Testis (tissue), 3 donors: ENCODE results near the gene SYDE1. TPM values are rescaled to one million over a fixed set of nuclear protein-coding genes. Genes with fewer than 3 reads are reported as not detected.
A peak's percentile ranks its signal among the peaks of the same experiment; 100 is the strongest.

ENCODE experiments used
- DNase-seq: peaks from one replicate; pipeline ENCODE4 v3.0.0-alpha.2; 2019
- H3K27ac ChIP-seq, 2 donors: fragments of 200-600 bp; sonication (generic); one replicate each; pipeline ENCODE4 v1.5.1; 2019
- H3K27me3 ChIP-seq: fragments of 200-600 bp; sonication (generic); one replicate; pipeline ENCODE4 v1.5.1; 2019
- H3K36me3 ChIP-seq: fragments of 200-600 bp; sonication (generic); one replicate; pipeline ENCODE4 v1.5.1; 2017; ENCODE audit warnings: low read depth; ENCODE audit errors: missing control alignments
- H3K4me1 ChIP-seq: fragments of 200-600 bp; sonication (generic); one replicate; pipeline ENCODE4 v1.5.1; 2019
- H3K4me3 ChIP-seq, 2 donors: fragments of 200-600 bp; sonication (generic); one replicate each; pipeline ENCODE4 v1.5.1; 2017 to 2019
- H3K9me3 ChIP-seq: fragments of 200-600 bp; sonication (generic); one replicate; pipeline ENCODE4 v1.5.1; 2017
- CTCF ChIP-seq, 3 experiments: fragments of 450-650 bp in 2 of 3; fragments of 200-600 bp in 1 of 3; sonication (generic) in 1 of 3; IDR thresholded peaks; one replicate each; pipeline ENCODE4 v1.5.1; 2016 to 2019; ENCODE audit warnings: antibody characterized with exemption in 3 of 3, mild to moderate bottlenecking in 2 of 3, moderate library complexity in 1 of 3
- POLR2A ChIP-seq: fragments of 450-650 bp; IDR thresholded peaks from one replicate; pipeline ENCODE4 v1.6.1; 2017; ENCODE audit warnings: antibody characterized with exemption, mild to moderate bottlenecking, moderate library complexity
- WGBS, 2 donors: methylation state at CpG; one replicate each; pipeline ENCODE4 v1.1.5; 2018; 5-methylcytosine and 5-hydroxymethylcytosine counted together
- intact Hi-C: fragments of 100-400 bp; cut with DNase I; formaldehyde crosslinking; loops from one replicate; pipeline ENCODE4 v1.15.1; 2023; ENCODE audit warnings: low total_unique reads
- polyA plus RNA-seq: library from polyadenylated mRNA; stranded (reverse); fragments of 350-450 nt; fragmentation: Illumina TruSeq; extraction: RNeasy Lipid Tissue Mini Kit (QIAGEN cat#74804); gene quantifications from one replicate; pipeline ENCODE4 v1.2.3, GENCODE V29; 2014; ENCODE audit warnings: low read depth, low replicate concordance; ENCODE audit not compliant: insufficient read depth
- small RNA-seq, 2 donors: library from RNA; depleted of rRNA; stranded (forward); fragments of <200 nt; gene quantifications; one replicate each; pipeline ENCODE3, GENCODE V24; 2016
- total RNA-seq, 2 donors: library from RNA; depleted of rRNA; stranded (reverse); fragments of >200 nt; gene quantifications; one replicate each; pipeline ENCODE4 v1.2.3, GENCODE V29; 2016

SYDE1 gene
- total and polyA plus RNA-seq, 3 donors from 2014 or later: 6.7 to 12.3 (median 9.3) TPM

GRCh38 chr19:15161028-15161984 is 54.1 kb downstream of the SYDE1 start:
- Histone ChIP-seq H3K27me3 (no peaks in the 10 kb centered on the region), H3K36me3 (no peaks in the 10 kb centered on the region), H3K4me1 (no peaks in the 10 kb centered on the region), H3K27ac (no peak overlapping the region), H3K4me3 (peak overlapping the region in 1 of 2 donors; percentile 48), H3K9me3 (no peaks in the 10 kb centered on the region)
- intact Hi-C loops: no loop called here
- TF ChIP-seq POLR2A (no peak), CTCF (IDR thresholded peaks at IDR 0.05) (no peak)
- 48 to 85% methylated on average over 14 to 33 of the region's 42 CpGs for WGBS, 2 donors
- peak; percentile 35 for DNase-seq

Small RNA genes within 50 kb of the gene (small RNA-seq; reads per million reads assigned to genes)
- gene RNU6-782P: 0 reads per million in 2 donors

Other genes starting within 250 kb of the SYDE1 start
- under 1 TPM in 1 of 2 donors, not detected in 1; 0.06 TPM for gene OR7A17, start 221.3 kb upstream of the SYDE1 start, total RNA-seq
- gene OR7A17, start 221.3 kb upstream of the SYDE1 start, polyA plus RNA-seq: not detected
- not detected for gene OR7C2, start 165.9 kb upstream of the SYDE1 start, total RNA-seq
- gene OR7C2, start 165.9 kb upstream of the SYDE1 start, polyA plus RNA-seq: not detected
- gene SLC1A6, start 127.5 kb upstream of the SYDE1 start, total RNA-seq: 100 to 1,000 TPM; 335 to 336 TPM
- gene SLC1A6, start 127.5 kb upstream of the SYDE1 start, polyA plus RNA-seq: 78.6 TPM
- gene CASP14, start 57.9 kb upstream of the SYDE1 start, total RNA-seq: under 1 TPM; 0.12 to 0.16 TPM
- 0.21 TPM for gene CASP14, start 57.9 kb upstream of the SYDE1 start, polyA plus RNA-seq
- gene OR1I1, start 25.2 kb upstream of the SYDE1 start, total RNA-seq: not detected
- gene OR1I1, start 25.2 kb upstream of the SYDE1 start, polyA plus RNA-seq: not detected
- gene NOTCH3, start 93.6 kb downstream of the SYDE1 start, total RNA-seq: 10 to 100 TPM; 11.4 to 16.8 TPM
- 16.1 TPM for gene NOTCH3, start 93.6 kb downstream of the SYDE1 start, polyA plus RNA-seq
- 1 to 10 TPM; 1.1 to 1.4 TPM for gene EPHX3, start 125.0 kb downstream of the SYDE1 start, total RNA-seq
- 3.6 TPM for gene EPHX3, start 125.0 kb downstream of the SYDE1 start, polyA plus RNA-seq
- 100 to 1,000 TPM; 106 to 109 TPM for gene BRD4, start 225.1 kb downstream of the SYDE1 start, total RNA-seq
- 59.2 TPM for gene BRD4, start 225.1 kb downstream of the SYDE1 start, polyA plus RNA-seq